Activated T-helper 17 cell treated with anti-CD3 and anti-CD28 coated beads, Interleukin-2, amount 50 U/mL, for 72 hours (primary cell): ENCODE results near the gene FPGS. TPM values are rescaled to one million over a fixed set of nuclear protein-coding genes. Genes with fewer than 3 reads are reported as not detected.
"Not testable (repeated sequence)": the region's sequence is repeated elsewhere in the genome, so short reads cannot be mapped to it uniquely, and the experiment has no call there.

ENCODE experiments used
- ATAC-seq: fragments of 150-1000 bp; cut with Tn5 transposase; replicated peaks from 2 replicates; pipeline ENCODE4 v1.10.0; 2021; ENCODE audit warnings: mild to moderate bottlenecking, moderate library complexity
- H3K27ac Mint-ChIP-seq: one replicate; pipeline ENCODE4 v1.8.0; 2022; ENCODE audit warnings: mixed read lengths
- H3K27me3 Mint-ChIP-seq: one replicate; pipeline ENCODE4 v1.8.0; 2022; ENCODE audit warnings: mixed read lengths
- H3K36me3 Mint-ChIP-seq: one replicate; pipeline ENCODE4 v1.8.0; 2022; ENCODE audit warnings: low read depth, mild to moderate bottlenecking, mixed read lengths
- H3K4me1 Mint-ChIP-seq: one replicate; pipeline ENCODE4 v1.8.0; 2022; ENCODE audit warnings: mixed read lengths
- H3K4me3 Mint-ChIP-seq: one replicate; pipeline ENCODE4 v1.8.0; 2022; ENCODE audit warnings: mild to moderate bottlenecking, mixed read lengths
- H3K9me3 Mint-ChIP-seq: one replicate; pipeline ENCODE4 v1.8.0; 2022; ENCODE audit warnings: mixed read lengths
- total RNA-seq, 2 donors: library from RNA; stranded (reverse); gene quantifications; one replicate each; pipeline ENCODE4 v1.2.3, GENCODE V29; 2022

FPGS gene
- total RNA-seq, 2 donors from 2014 or later = 56.7 to 95.6 TPM

DNA sequence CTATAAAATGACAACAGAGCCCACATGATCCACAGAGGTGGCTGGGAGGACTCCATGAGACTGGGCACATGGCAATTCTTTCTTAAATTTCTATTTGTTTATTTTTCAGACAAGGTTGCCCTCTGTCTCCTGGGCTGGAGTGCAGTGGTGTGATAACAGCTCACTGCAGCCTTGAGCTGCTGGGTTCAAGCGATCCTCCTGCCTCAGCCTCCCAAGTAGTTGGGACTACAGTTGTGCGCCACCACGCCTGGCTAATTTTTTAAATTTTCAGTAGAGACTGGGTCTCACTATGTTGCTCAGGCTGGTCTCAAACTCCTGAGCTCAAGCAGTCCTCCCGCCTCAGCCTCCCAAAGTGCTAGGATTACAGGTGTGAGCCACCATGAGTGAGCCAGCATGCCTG lies 42.9 kb downstream of the FPGS start:
- H3K27me3 Mint-ChIP-seq, H3K9me3 Mint-ChIP-seq, H3K4me1 Mint-ChIP-seq, H3K36me3 Mint-ChIP-seq, H3K27ac Mint-ChIP-seq, H3K4me3 Mint-ChIP-seq, ATAC-seq: not testable (repeated sequence)

DNA sequence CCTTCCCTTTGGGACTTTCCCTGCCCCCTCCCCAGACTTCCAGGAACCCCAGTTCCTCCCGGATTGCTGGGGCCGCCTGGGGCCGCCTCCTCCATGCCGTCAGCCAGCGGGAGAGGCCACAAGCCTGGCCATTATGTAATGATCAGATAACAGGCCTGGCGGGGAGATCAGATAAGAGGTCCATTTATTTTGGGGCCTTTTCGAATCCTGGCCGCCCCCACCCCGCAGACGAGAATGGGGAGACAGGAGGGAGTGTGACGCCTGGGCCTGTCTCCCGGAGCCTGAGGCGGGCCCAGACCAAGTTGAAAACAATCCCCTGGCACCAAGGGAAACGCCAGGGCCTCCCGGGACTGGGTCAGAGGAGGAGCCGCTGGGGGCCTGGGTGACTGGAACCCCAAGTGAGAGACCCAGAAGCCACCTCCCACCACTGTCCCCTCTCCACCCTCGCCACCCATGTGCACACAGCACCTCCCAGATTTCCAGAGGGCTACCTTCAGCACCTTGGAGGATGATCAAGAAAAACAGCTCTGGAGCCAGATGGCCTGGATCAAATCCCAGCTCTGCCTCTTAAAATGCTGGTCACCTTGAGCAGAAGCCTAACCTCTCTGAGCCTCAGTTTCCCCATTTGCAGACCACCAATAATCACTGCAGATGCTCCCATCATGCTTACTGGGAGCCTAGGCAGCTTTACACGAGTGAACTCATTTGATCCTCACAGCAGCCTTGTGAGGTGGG lies 43.9 kb downstream of the FPGS start:
- H3K27me3 Mint-ChIP-seq = no peaks in the 10 kb centered on the region
- no peak overlapping the region for H3K27ac Mint-ChIP-seq
- no peak for ATAC-seq
- peaks cover 9% of the 10 kb centered on the region for H3K36me3 Mint-ChIP-seq
- H3K9me3 Mint-ChIP-seq = peaks cover 8% of the 10 kb centered on the region
- peaks cover 5% of the 10 kb centered on the region for H3K4me1 Mint-ChIP-seq
- H3K4me3 Mint-ChIP-seq = no peak overlapping the region

DNA sequence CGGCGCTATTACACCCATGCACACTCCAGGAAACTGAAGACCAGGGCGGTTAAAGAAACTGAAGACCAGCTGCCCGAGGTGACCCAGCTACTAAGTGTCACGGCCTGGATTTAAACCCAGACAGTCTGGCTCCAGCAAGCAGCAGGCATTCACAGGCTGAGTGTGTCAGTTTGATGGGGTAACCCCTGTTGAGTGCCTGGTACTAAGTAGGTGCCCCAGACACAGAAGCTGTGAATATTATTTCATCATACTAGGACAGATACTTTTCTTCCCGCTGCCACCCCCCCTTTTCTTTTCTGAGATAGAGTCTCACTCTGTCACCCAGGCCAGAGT lies 44.5 kb downstream of the FPGS start:
- no peak for ATAC-seq
- peaks cover 8% of the 10 kb centered on the region for H3K9me3 Mint-ChIP-seq

DNA sequence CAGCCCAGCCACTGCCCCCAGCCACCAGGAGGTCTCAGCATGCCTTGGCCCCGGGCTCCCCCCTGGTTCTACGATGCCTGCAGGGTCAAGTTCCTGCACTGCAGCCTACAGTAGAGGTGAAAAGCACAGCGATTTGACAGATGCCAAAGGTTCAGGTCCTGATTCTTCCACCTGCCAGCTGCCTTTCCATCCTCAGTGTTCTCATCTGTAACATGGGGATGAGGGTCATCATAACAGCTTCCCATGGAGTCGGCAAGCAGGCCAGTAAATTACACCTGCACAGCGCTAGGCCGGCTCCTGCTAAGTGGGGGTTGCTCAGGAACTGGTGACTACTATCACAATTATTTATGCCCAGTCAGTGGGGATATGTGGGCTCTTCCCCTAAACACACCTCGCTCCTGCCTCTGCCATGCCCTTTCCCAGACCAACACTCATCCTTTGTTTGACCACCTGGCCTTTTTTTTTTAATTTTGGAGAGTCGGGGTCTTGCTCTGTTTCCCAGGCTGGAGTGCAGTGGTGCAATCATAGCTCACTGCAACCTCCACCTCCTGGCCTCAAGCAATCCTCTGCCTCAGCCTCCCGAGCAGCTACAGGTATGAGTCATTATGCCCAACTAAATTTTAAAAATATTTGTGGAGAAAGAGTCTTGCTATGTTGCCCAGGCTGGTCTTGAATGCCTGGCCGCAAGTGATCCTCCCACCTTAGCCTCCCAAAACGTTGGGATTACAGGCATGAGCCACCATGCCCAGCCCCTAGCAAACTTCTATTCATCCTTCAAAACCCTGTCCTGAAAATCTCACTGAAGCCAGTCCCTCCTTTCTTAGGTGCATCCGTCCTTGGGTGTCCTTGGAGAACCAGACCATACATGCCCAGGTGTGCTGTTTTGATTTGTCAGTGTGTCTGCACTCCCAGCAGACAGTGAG lies 45.4 kb downstream of the FPGS start:
- Mint-ChIP-seq H3K9me3 (peaks cover 8% of the 10 kb centered on the region), H3K4me3 (no peak overlapping the region), H3K27me3 (no peaks in the 10 kb centered on the region), H3K36me3 (peaks cover 9% of the 10 kb centered on the region), H3K4me1 (peaks cover 5% of the 10 kb centered on the region), H3K27ac (peak overlapping the region; percentile 46)
- ATAC-seq = no peak

More for the DNA sequence above, 44.5 kb downstream of the FPGS start:
- H3K4me1 Mint-ChIP-seq = peaks cover 5% of the 10 kb centered on the region
- no peak overlapping the region for H3K27ac Mint-ChIP-seq
- no peaks in the 10 kb centered on the region for H3K27me3 Mint-ChIP-seq
- H3K4me3 Mint-ChIP-seq = no peak overlapping the region
- peaks cover 9% of the 10 kb centered on the region for H3K36me3 Mint-ChIP-seq

DNA sequence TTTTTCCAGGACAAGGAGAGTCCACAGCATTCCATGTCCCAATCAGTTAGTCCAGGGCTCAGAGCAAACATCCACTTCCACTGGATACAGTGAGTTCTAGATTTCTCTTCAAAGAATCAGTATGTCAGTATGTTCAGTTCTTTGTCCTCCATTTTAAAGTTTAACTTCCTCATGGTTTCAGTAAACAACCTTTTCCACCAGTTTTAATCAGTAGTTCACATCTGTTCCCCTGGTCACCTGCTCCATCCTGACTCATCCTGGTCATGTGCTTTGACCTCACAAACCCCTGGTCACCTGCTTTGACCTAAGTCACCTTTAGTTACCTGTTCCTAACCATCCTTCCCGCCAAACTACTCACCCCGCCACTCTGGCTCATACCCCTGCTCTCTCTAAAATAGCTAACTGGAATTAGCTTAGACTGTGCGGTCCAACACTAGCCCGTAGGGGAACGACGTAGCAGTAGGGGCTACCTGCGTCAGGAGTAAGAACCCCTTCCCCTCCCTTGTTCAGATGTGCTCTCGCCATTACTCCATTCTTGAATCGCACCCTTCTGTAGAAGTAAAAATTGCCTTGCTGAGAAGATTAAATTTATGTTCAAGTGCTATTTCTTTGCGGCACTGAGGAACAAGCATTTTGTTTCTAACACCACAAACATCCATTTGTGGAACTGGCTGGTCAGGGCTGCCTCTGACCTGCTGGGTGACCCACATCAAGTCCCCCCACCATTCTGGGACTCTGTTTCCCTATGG lies 46.2 kb downstream of the FPGS start:
- peaks cover 8% of the 10 kb centered on the region for H3K9me3 Mint-ChIP-seq
- H3K27ac Mint-ChIP-seq = peak overlapping the region; percentile 46
- H3K4me1 Mint-ChIP-seq = peaks cover 5% of the 10 kb centered on the region
- no peak for ATAC-seq
- H3K36me3 Mint-ChIP-seq = peaks cover 9% of the 10 kb centered on the region
- no peak overlapping the region for H3K4me3 Mint-ChIP-seq
- H3K27me3 Mint-ChIP-seq = no peaks in the 10 kb centered on the region

DNA sequence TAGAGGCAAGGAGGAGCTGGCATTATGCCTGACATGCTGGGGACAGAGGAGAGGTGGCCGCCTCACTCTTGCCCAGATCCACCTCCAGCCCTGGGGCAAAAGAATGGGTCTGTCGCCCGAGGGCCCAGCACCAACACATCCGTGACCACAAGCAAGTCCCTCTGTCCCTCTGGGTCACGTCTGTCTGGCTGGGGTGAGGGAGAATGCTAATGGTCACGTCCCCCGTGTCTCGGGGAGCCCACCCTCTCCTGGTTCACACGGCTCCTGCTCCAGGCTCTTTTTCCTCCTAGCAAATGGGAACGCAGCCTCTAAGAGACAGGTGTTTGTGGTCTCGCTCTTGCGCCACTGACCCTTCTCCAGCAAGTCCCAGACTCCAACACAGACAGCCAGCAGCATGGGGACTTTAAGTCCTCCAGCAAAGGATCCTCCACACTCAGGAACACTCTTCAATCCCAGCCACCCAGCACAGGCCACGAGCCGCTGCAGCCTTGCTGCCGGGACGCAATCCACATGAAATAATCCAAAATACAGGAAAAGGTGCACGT lies 47.7 kb downstream of the FPGS start:
- Mint-ChIP-seq H3K4me3 (no peak overlapping the region), H3K36me3 (peaks cover 9% of the 10 kb centered on the region), H3K27me3 (no peaks in the 10 kb centered on the region), H3K4me1 (peaks cover 5% of the 10 kb centered on the region), H3K9me3 (peaks cover 8% of the 10 kb centered on the region), H3K27ac (no peak overlapping the region)
- ATAC-seq = no peak

DNA sequence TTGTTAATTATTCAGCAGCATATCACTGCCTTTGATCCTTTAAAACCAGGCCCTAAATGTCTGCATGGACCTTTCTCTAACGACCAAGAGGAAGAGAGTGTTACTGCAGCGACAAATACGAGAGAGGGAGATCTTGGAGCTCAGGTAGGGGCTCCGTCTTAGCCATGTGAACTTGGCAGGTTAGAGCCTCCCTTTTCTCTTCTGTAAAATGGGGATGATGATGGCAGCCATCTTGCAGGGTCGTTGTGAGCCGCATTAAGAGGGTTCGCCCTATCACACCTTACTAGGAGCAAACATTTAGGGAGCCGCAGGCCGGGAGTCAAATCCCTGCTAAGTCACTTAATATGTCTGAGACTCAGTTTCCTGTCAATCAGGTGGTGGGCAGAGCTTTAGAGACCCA lies 50.1 kb downstream of the FPGS start:
- Mint-ChIP-seq H3K27me3 (no peaks in the 10 kb centered on the region), H3K4me1 (peaks cover 10% of the 10 kb centered on the region), H3K36me3 (peaks cover 9% of the 10 kb centered on the region), H3K27ac (no peak overlapping the region), H3K4me3 (peak overlapping the region; percentile 86), H3K9me3 (peaks cover 8% of the 10 kb centered on the region)
- no peak for ATAC-seq

DNA sequence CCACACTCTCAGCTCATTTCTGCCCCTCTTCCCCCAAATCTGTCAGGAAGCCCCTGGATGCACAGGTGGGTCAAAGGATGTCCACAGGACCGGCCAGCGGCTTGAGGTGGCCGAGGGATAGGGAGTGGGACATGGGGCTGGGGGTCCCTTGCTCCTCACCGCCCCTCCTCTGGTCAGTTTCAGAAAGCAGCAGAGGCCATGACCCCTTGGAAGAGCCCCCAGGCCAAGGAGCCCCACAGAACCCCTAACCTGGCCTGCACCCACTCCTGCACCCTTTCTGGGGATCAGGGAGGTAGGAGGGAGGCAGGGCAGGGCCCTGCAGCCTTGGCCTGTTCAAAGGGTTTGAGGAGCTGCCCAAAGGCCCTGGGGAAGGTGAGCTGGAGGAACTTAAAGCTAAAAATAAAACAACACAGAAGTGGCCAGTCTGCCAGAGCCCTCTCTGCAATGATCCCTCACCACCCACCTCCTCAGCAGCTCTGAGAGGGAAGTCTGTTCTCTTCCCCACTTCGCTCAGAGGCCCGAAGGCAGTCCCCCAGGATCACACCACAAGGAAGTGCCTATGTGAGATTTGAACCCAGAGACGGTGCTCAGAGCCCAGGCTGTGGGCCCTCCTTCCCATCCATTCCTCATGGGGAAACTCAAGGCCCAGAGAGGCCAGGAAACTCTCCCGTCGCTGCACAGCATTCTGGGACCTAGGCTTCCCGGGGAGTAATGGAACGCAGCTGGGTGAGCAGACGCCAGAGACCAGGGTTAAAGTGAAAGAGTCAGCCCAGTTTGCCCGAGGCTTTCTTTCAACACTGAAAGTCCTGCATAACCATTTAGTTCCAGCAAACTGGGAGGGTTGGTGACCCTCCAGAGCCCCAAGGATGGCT lies 50.9 kb downstream of the FPGS start:
- H3K27me3 Mint-ChIP-seq = no peaks in the 10 kb centered on the region

DNA sequence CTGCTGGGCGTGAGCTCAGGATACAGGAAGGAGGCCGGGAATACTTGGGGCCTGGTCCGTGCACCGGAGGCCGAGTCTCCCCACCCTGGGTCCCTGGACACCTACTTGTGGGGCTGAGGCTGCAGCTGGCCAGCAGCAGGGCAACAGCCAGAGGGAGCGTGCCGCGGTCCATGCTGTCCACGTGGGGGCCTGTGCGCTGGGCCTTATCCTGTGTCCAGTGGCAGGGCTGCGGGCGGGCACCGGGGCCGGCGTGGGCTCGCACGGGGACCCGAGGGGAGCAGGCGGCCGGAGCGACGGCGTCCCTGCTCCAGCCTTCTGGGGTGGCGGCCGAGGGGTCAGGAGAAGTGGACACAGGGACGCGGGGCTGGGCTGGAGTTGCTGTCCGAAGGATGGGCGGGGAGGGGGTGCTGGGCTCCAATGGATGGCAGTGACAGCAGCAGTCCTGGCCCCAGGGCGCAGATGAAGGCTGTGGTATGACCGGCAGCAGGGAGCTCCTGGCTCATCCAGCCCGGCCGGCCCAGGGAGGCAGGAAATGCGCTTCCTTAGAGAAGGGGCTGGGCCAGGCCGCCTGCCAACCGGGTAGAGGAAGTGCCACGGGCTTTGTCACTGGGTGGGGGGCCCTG lies 51.6 kb downstream of the FPGS start, which contains the start of gene ENG:
Gene ENG, minus strand, starts transcription at position 475 of the 623 bp plus-strand sequence. Its CDS starts 303 bp downstream, at position 172.
- peaks cover 2% of the 10 kb centered on the region for H3K36me3 Mint-ChIP-seq
- H3K9me3 Mint-ChIP-seq = peaks cover 2% of the 10 kb centered on the region

More for the DNA sequence above, 50.9 kb downstream of the FPGS start:
- peaks cover 9% of the 10 kb centered on the region for H3K4me1 Mint-ChIP-seq
- peak overlapping the region; percentile 86 for H3K4me3 Mint-ChIP-seq
- H3K36me3 Mint-ChIP-seq = peaks cover 9% of the 10 kb centered on the region
- ATAC-seq = peak; percentile 45
- H3K9me3 Mint-ChIP-seq = peaks cover 8% of the 10 kb centered on the region
- H3K27ac Mint-ChIP-seq = peak overlapping the region; percentile 89

DNA sequence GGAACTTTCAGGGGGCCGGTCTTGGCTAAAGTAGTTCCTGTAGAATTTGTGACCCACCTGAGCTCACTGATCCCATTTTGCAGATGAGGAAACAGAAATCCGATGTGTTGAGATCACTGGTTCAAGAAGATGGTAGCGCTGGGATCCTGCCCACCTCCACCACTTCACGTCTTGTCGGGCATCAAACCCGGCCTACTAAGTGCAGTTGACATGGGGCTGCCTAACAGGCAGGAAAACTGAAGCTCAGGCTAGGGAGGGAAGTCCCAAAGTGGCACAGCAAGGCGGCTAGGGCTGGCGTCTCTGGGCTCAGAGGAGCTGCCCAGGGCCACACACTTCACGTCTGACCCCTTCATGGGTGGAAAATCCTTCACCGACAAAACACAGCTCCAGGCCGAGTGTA lies 52.3 kb downstream of the FPGS start:
- no peaks in the 10 kb centered on the region for H3K36me3 Mint-ChIP-seq
- no peaks in the 10 kb centered on the region for H3K27me3 Mint-ChIP-seq
- no peak for ATAC-seq
- H3K27ac Mint-ChIP-seq = peak overlapping the region; percentile 79
- no peaks in the 10 kb centered on the region for H3K9me3 Mint-ChIP-seq
- peaks cover 5% of the 10 kb centered on the region for H3K4me1 Mint-ChIP-seq
- peak overlapping the region; percentile 86 for H3K4me3 Mint-ChIP-seq

More for the DNA sequence above, 51.6 kb downstream of the FPGS start, which contains the start of gene ENG:
- H3K4me1 Mint-ChIP-seq = peaks cover 5% of the 10 kb centered on the region
- peak within 1 kb of the TSS; percentile 86 for H3K4me3 Mint-ChIP-seq
- ATAC-seq = peak; percentile 80
- no peaks in the 10 kb centered on the region for H3K27me3 Mint-ChIP-seq
- peak within 1 kb of the TSS; percentile 89 for H3K27ac Mint-ChIP-seq

DNA sequence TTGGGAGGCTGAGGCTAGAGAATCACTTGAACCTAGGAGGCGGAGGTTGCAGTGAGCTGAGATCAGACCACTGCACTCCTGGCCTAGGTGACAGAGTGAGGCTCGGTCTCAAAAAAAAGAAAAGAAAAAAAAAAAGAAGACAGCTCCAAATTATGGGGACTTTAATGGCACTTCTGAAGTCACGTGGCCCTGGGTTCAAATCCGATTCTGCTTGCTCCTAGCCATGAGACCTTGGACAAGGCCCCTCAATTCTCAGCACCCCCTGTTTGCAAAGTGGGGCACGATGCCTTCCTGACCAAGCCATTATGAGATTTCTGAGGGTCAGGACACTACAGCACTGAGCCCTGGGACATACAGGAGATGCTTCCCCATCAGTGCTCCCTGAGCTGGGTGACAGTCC lies 52.8 kb downstream of the FPGS start:
- H3K4me3 Mint-ChIP-seq = peak overlapping the region; percentile 86
- H3K36me3 Mint-ChIP-seq = no peaks in the 10 kb centered on the region
- ATAC-seq = no peak
- no peaks in the 10 kb centered on the region for H3K27me3 Mint-ChIP-seq
- H3K27ac Mint-ChIP-seq = peak overlapping the region; percentile 79
- H3K4me1 Mint-ChIP-seq = peaks cover 5% of the 10 kb centered on the region
- H3K9me3 Mint-ChIP-seq = no peaks in the 10 kb centered on the region

DNA sequence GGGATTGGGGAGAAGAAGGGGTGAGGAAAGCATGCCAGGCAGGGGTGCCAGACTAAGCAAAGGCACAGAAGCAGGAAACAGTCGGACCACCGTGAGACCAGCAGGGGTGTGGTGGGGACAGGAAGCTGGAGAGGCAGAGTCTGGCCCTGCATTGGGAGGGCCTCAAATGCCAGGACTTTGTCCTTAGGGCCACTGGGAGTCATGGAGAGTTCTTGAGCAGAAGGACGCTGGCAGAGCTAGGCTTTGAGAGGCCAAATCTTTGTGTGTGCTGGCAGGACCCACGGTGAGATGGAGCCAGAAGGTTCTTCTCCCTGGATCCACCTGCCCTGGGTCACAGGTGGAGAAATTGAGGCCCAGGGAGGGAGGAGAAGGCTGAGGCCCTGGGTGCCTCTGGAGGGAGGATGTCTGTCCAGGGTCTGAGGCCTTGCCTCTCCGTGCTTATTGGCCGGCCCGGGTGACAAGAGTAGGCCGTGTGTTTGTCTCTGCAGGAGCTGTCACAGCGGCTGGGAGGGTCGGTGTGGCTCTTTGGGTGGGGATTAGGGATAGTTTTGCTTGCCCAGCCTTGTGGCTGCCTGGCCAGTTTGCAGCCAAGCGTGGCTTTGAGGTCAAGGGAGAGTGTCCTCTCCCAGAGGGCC lies 53.5 kb downstream of the FPGS start:
- ATAC-seq = no peak
- no peaks in the 10 kb centered on the region for H3K27me3 Mint-ChIP-seq
- H3K36me3 Mint-ChIP-seq = no peaks in the 10 kb centered on the region
- no peaks in the 10 kb centered on the region for H3K9me3 Mint-ChIP-seq
- H3K4me1 Mint-ChIP-seq = peaks cover 5% of the 10 kb centered on the region
- no peak overlapping the region for H3K4me3 Mint-ChIP-seq
- H3K27ac Mint-ChIP-seq = peak overlapping the region; percentile 79

DNA sequence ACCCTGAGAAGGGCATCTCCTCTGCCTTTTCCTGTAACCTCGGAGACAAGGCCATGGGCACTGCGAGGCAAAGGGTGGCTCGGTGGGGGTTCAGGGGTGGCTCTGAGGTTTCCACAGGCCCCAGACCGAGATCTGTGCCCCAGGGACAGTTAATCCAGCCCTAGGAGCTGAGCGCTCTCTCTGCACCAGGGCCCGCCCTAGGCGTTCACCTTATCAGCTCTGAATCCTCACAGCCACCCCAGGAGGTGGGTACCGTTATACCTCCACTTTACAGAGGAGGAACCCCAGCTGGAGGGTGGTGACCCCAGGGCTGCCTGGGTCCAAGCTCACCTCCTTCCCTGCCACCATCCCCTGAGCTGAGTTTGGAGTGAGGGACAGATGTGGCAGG lies 54.0 kb downstream of the FPGS start:
- no peak for ATAC-seq
- Mint-ChIP-seq H3K27me3 (no peaks in the 10 kb centered on the region), H3K9me3 (no peaks in the 10 kb centered on the region), H3K4me3 (no peak overlapping the region), H3K36me3 (no peaks in the 10 kb centered on the region), H3K4me1 (peaks cover 5% of the 10 kb centered on the region), H3K27ac (no peak overlapping the region)
